ENCODE results near the gene DUSP22.
"Not testable (repeated sequence)": the region's sequence is repeated elsewhere in the genome, so short reads cannot be mapped to it uniquely, and the experiment has no call there.

DUSP22 gene

GRCh38 chr6:280775-281468 is 11.4 kb upstream of the DUSP22 start:
- DNase-seq: no peak

- no peak for DNase-seq
Observed at GRCh38 chr6:281469-282103, 10.7 kb upstream of the DUSP22 start.

- no peak for DNase-seq
Observed at GRCh38 chr6:282177-282866, 10.0 kb upstream of the DUSP22 start.

- no peak for DNase-seq
Observed at GRCh38 chr6:282867-283416, 9.3 kb upstream of the DUSP22 start.

- no peak for DNase-seq
Observed at GRCh38 chr6:284486-284885, 7.8 kb upstream of the DUSP22 start.

GRCh38 chr6:285030-285771 is 7.1 kb upstream of the DUSP22 start:
- DNase-seq: no peak

- not testable (repeated sequence) for DNase-seq
Observed at GRCh38 chr6:285902-286301, 6.4 kb upstream of the DUSP22 start.

- no peak for DNase-seq
Observed at GRCh38 chr6:286681-287488, 5.4 kb upstream of the DUSP22 start.

GRCh38 chr6:287489-287860 is 4.8 kb upstream of the DUSP22 start:
- no peak for DNase-seq

GRCh38 chr6:288866-289265 is 3.4 kb upstream of the DUSP22 start:
- no peak for DNase-seq

GRCh38 chr6:290111-290922 is 2.0 kb upstream of the DUSP22 start:
- DNase-seq: no peak

- no peak for DNase-seq
Observed at GRCh38 chr6:291204-291696, 1.0 kb upstream of the DUSP22 start.

- DNase-seq: peak; percentile 66
Observed at GRCh38 chr6:292506-293192, 362 bp downstream of the DUSP22 start.

- DNase-seq: peak; percentile 8
Observed at GRCh38 chr6:293193-294174, 1.2 kb downstream of the DUSP22 start.

GRCh38 chr6:294656-295565 is 2.6 kb downstream of the DUSP22 start:
- DNase-seq: no peak

- DNase-seq: no peak
Observed at GRCh38 chr6:296151-297122, 4.2 kb downstream of the DUSP22 start.
